ENCODE measurements around the gene SPR.

SPR gene

DNA sequence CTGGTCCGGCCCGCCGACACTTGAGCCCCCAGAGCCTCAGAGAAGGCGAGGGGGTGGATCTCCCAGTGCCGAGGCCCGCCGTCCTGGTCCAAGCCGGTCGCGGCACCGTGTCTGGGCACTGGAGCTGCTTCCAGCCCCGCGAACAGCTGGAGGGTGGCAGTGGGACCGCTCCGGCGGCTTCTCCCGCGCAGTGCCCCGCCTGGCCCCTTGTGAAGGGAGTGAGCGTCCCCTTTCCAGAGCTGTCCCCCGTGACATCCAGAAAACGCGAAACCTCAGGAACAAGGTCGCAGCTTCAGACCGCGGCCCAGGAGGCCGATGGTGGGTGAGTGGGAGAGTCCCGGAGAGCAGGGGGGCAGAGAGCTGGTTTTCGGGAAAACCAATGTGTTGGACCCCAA lies 29.5 kb downstream of the SPR start:
- DNase-seq, result no peak

DNA sequence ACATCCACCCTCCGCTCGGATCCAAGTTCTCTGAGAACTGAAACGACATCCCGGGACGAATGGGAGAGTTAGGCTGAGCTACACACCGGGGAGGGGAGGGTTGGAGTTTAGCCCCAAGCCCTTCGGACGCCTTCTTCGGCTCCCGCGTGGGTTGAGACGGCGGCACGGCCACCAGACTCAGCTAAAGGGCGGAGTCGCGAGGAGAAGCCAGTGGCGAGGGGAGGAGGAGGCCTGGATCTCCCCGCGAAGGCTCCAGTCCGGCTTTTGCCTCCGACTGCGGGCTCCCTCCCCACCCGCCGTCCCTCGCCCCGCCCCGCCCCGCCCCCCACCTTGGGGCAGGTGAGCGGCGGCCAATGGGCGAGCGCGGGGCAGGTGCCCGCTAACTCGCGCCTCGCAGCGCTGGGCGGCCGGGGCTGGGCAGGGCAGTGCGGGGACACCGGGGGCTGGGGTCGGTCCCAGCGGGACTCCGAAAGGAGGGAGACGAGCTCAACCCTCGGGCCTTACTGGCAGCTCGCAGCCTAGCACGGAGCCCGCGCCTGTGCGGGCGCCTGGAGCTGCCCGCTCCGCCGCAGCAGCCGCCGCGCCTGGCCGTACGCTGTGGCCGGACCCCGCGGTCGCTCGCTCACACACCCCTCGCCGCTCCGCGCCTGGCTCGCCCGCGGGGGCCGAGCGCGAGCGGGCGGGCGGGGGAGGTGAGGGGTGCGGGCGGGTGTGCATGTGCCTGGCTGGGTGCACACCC lies 30.1 kb downstream of the SPR start, which contains the start of gene EMX1:
Gene EMX1, plus strand, starts transcription at position 382 of the 739 bp plus-strand sequence. Its CDS starts 334 bp downstream, at position 716.
- DNase-seq, result peak; percentile 54

DNA sequence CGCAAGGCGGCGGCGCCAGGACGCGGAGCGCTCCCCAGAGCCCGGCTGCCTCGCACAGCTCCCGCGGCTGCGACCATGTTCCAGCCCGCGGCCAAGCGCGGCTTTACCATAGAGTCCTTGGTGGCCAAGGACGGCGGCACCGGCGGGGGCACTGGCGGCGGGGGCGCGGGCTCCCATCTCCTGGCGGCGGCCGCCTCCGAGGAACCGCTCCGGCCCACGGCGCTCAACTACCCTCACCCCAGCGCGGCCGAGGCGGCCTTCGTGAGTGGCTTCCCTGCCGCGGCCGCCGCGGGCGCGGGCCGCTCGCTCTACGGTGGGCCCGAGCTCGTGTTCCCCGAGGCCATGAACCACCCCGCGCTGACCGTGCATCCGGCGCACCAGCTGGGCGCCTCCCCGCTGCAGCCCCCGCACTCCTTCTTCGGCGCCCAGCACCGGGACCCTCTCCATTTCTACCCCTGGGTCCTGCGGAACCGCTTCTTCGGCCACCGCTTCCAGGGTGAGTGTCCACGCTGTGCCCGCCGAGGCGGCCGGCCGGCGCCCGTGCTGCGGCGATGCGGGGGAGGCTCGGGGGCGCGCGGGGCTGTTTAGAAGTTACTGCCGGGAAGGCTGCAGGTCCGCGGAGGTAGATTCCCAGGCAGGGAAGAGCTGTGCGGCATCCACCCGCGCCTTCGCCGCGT lies 30.8 kb downstream of the SPR start:
- DNase-seq, result no peak

DNA sequence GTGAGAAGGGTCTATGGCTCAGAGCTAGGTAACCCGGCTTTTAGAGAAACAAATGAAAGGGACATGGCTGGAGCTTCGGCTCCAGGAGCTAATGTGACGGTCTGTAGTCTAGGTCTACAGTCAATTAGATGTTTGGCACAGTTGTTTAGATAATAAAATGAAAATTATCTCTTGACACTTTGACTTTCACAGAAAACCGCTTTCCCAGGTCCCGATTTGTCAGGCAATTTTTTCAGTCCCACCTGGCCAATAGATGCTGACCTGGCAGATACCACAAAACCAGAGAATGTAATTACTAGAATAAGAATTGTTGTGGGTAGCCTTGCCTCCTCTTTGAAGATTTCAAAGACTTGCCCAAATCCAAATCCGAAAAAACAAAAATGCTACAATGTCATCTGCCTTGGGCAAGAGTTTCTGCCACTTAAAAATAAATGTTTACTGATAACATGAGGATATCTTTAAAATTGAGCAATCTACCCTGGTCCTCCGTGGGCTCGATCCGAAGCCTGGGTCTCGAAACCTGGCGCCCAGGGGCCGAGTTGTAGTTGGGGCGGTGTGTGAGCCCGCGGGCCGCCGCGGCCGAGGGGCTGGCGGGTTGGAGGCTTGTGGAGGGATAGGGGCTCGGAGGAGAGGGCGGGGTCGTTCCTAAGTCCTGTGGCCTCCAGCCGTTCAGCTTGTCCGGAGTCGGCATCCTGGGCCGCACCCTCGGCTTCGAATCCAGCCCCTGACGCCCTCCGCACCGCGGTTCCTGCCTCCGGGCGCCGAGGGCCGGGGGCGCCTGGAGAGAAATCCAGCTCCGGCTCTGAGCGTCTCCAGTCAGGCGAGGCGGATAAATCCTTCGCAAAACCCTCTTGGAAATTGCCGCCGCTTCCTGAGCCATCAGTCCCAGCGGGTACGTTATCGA lies 32.5 kb downstream of the SPR start:
- DNase-seq, result no peak

DNA sequence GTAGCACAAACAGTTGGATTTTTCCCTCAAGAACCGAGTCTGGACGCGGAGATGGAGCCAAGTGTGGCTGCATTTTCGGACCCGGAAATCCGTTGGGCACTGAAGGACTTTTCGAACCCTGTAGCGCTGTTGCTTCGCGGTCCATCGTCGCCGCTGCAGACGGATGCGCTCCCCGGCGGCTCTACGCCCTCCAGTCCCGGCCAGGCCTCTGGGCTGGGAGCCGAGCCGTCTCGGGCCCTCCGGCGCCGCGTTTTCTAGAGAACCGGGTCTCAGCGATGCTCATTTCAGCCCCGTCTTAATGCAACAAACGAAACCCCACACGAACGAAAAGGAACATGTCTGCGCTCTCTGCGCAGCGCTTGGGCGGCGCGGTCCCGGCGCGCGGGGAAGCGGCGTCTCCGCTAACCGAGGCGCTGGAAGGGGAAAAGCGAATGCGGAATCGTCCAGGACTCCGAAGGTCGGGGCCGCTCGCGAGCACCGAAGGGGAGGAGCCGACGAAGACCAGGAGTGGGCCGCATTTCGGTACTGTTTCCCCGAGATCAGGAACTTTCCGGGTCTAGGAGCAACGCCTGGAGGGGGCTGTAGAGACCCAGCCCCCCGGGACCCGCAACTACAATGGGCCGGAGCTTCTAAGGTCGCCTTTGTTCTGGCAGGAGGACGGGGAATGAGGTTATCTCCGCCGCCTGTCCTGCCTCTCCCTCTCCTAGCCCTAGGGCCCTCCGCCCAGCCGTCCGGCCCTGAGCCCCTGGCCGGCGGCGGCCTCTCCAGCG lies 33.3 kb downstream of the SPR start:
- no peak for DNase-seq

DNA sequence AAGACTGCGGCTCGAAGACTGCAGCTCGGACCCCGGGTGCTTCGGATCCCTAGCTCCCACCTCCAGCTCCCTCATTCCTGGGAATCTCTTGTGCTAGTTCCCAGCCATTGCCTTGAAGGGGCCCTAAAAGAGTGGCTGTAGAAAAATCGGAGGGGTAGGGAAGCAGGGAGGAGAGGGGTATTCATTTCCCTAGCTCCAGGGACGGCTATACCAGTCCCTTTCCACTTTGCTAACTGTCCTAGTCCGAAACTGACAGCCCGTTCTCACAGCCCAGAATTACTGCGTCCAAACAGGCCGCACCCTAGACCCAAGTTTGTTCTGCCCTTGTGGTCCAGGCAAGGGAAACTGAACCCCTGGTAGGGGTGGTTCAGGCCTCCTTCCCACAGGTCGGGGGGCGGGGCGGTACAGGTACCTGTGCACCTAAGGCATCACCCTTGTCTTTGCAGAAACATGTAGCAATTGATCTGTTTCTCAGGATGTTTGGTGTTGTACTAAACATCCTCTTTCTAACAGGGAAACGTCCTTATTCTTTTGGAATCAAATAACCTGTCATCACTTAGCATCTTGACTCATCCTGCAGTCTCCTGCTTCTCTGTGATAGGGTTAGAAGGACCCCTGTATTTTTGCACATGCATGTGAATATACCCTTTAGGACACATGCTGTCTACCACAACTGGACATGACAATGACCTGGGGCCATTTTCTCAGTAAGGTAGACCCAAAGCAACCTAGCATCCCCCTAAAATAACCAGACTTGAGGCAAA lies 34.1 kb downstream of the SPR start:
- no peak for DNase-seq

DNA sequence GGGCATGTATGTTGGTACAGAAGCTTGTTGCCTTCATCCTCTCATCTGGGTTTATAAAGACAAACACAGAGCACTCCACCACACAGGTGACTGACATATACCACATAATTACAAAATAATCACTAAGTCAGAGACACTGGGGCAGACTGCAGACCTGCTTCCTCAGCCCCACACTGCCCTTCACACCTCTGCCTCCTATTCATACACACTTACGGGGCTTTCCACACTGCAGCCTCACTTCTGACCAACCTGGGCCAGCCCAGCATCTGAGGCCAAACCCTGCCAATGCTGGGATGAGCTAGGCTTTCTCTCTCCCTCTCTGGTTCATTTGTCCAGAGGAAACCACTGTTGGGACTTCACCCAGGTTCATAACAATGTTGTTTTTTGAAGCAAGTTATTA lies 34.6 kb downstream of the SPR start:
- DNase-seq, result no peak

DNA sequence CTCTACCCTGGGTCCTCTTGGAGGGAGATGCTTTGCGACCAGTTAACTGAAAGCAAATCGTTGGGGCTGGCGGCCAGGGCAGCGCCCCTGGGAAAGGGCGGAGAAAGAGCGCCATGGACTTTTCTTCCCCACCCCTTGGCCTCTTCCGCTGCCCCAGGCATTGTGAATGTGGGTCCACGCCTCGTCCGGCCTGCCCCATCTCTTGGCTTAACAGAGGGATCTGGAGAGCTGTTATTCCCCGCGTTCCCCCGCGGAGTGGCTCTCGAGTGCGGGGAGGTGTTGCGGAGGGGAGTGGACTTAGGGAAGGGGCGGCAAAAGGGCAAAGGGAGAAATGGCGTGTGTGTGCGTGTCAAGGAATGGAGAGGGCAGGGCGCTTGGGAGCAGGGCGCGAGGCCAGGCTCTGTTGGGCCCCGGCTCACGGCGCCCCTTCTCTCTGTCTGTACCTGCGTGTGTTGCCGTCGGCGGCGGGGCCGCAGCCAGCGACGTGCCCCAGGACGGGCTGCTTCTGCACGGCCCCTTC lies 36.7 kb downstream of the SPR start:
- DNase-seq, result no peak

DNA sequence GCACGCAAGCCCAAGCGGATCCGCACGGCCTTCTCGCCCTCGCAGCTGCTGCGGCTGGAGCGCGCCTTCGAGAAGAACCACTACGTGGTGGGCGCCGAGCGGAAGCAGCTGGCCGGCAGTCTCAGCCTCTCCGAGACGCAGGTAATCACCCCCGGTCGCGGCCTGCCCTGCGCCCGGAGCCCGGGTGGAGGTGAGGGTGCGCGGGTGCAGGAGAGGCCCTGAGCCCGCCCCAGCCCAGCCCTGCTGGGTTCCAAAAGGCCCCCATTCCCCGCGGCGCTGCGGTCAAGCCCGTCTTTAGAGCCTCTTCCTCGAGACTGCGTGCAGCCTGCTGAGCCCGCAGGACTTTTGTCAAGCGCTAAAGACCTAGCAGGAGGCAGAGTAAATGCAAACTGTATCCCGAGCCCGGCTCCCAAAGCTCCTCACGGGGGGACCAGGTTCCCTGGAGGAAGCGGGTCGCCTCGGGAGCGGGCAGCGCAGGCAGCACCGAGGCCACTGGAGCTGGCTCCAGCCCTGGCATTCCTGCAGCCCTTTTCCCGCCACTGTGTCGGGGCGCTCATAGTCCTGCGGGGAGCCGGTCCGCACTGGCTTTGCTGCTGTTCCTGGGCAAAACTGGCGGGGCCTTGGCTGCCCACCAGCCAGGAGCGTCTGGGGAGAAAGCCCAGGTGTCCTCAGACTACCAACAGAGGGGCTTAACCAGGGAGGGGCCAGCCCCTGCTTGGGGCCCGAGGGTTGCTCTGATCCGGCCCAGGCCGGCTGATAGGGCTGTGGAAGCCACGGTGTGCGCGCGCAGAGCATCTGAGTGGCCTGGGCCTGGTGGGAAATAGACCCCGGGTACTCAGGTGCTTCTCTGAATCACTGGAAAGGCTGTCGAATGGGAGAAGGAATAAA lies 37.4 kb downstream of the SPR start:
- no peak for DNase-seq

DNA sequence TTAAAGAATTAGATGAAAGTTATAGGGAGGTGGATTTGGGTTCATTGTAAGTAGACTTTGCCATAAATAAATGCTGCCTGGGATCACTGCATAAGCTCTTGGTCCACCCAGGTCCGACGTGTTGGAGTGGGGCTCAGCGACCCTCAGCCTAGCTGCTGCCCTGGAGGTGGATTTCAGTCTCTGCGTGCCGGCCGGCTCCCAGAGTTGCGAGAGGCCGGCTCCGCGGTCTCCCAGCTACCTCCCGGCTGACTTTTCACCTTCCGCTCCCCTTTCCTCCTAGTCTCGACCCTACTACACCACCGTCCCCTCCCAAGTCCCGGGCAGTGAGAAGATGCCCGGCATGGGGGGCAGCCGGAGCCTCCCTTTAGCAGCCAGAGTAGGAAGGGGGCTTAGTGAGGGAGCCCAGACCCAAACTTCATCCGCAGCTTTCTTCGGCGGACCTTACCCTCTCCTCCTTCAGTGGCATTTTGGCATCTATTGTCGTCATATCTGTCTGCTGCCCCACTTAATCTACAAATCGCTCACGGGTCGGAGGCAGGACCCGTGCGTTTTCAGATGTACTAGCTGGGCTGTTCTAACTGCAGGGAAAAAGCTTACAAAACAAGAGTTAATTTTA lies 38.2 kb downstream of the SPR start:
- no peak for DNase-seq

DNA sequence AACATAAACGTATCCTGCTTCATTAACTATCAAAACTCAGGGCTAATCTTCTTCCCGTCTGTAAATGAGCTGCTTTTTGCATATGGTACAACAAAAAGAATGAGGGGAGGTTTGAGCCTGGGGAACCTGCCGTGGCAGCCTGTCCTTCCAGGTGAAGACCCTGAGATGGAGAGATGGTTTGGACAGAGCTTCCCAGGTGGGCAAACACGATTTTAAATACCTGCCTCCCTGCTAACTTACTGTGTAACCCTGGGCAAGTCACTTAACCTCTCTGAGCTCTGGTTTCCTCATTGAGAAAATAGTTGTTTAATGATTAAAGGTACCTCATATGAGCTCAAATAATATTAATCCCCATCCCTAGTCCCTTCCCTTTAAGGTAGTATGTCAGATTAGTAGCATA lies 39.2 kb downstream of the SPR start:
- DNase-seq, result no peak

DNA sequence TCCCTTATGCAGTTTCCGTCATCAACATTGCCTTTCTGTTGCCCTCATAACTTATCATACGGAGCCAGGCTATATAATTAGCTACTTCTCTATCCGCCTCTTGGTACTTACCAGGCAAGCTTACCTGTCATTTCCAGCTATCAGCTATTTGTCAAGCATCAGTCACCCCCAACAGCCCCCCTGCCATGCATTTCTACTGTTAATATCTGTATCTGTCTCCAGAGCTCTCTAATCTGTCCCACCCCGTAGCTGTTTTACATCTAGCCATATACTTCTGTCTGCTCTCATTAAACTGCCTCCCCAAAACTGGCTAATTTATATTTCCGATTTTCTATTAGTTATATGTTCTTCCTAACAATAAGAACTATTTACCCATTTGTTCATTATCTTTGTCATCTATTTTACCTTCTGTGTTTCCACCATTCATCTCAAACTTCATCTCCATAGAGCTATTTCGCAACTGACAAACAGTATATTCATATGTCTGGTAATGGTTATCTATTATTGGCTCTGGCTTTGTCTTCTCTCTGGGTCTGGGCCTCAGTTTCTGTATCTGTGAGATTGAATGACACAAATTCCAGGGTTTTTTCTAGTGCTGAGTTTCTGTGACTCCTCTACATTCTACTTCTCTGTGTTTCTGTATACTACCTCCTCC lies 39.7 kb downstream of the SPR start:
- DNase-seq, result no peak

DNA sequence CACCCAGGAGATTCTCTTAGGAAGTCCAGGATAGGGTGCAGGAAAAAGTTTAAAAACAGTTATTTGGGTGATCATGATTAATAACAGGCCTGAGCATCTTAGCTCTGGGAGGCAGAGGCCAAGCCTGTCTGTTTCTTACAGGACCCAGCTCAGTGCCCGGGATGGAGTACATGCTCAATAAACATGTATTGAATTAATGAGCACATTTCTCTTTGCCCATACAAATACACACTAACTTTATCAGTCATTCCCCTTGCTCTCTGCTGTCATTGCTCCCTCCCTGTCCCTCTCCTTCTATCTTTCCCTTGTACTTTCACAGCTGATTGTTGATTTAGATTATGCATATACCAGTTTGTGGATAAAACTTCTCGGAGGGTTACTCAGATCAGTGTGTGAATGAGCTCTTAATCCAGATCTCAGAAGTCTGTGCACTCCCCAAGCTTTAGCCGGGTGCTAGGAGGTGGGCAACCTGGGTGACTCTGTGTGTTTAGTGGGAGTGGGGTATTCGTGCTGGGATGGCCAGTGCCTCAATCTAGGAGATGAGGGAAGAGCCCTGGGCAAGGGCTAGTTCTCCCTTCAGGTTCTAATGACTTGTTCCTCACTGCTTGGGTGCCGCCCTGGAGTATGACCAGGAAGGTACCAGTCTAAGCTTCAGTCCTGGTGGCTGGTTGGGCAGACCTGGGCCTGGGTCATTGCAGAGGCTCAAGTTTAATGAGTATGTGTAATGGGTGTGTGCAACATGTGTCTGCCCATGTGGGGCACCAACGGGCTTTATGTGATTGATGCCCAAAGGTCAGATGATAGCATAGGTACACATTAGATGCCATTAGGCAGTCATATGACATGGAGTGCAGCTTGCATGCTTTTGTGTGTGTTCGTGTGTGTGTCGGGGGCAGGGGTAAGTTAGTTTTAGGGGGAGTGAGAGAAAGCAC lies 40.7 kb downstream of the SPR start:
- DNase-seq, result no peak

DNA sequence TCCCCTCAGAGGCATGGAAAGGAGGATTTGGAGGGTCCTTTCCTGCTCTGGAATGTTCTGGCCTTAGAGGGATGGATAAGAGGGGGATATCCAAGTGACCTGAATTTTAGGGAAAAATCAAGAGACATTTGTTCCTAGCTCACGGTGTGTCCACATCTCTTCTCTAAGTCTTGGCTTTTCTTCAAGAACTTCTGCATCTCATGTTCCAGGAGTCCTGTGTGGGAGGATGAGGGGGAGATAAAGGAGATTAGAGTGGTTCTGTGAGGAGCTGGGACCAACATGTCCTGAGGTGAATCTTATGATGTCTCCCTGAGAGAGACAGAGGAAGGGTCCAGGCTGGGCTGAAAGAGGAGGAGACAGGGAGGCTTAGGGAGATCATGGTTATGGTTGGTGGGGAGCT lies 41.8 kb downstream of the SPR start:
- no peak for DNase-seq

DNA sequence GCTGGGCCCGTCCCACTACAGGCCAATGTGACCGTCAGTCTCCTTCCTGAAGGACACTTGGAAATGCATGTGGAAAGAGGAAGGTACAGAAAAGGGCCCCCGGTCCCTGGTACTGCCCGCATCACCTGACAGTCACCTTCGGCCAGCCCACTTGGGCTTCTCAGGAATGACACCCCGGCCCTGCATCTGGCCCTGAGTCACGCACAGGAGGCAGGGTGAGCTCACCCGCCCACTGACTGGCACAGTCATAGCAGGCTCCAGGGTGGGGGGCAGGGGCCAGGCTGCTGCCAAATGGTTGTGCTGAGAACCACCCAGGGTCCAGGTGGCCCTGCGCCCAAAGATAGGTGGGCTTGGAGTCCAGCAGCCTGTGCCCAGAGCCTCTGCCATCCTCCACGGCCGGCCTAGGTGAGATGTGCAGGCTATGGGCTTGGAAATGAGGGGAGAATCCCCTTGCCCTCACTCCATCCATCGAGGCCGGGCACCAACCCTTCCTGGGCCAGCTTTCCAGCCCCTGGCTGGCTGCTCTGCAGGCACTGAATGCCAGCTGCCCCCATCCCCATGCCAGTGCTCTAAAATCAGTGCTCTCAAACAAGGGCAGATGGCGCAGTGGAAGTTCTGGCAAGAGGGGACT lies 44.2 kb downstream of the SPR start:
- DNase-seq, result no peak

DNA sequence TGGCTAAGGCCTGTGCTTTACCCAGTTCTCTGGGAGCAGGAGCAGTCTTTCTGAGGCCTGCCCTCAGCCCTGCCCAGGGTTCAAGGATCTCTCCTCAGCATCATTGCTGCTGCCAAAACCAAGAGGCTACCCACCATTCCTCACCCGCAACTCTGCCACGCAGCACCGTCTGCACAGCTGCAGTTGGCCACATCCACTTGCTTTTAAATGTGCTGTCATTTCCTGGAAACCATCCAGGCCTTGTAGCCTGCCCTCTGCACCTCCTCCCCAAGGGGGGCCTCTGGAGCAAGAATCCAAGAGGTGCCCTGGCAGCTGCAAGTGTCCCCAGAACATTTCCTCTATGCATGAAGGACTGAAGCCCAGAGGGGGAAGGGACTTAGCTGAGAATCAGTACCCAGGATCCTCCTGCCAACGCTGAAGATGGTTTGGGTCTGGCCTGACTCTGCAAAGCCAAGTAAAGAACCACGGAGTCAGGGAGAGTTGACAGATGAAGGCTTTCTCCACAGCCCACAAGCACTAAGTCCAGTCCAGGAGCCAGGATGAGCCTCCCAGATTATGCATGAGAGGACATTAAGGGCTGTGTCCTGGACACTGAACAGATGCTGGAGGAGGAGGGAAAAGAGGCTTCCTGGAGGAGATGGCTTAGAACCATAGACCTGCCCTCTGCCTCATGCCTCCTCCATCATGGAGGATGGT lies 45.0 kb downstream of the SPR start:
- DNase-seq, result no peak

DNA sequence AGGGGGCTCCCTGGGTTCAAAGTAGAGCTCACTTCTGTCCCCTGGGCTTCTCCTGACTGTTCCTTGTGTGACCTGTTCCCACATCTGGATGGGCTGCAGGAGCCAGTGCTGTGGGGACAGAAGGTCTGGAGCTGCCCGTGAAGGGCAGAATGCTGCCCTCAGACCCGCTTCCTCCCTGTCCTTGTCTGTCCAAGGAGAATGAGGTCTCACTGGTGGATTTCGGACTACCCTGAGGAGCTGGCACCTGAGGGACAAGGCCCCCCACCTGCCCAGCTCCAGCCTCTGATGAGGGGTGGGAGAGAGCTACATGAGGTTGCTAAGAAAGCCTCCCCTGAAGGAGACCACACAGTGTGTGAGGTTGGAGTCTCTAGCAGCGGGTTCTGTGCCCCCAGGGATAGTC lies 45.6 kb downstream of the SPR start:
- DNase-seq, result no peak

Measured in CD4-positive, alpha-beta T cell treated with Interleukin-12 subunit alpha and Interleukin-12 subunit beta, for 1 hour (primary cell).